Neural progenitor cell (in vitro differentiated cells): ENCODE measurements around the gene OCA2. TPM values are rescaled to one million over a fixed set of nuclear protein-coding genes. Genes with fewer than 3 reads are reported as not detected.

Source experiments
- DNase-seq: peaks from one replicate; pipeline ENCODE4 v3.0.0-alpha.2; 2016; ENCODE audit warnings: low spot score
- H2AFZ ChIP-seq: fragments of 200-600 bp; sonication (generic); replicated peaks from 2 replicates; pipeline ENCODE4 v1.6.1; 2016; ENCODE audit warnings: antibody characterized with exemption
- H3F3A ChIP-seq: fragments of 200-600 bp; sonication (generic); 2 replicates; pipeline ENCODE4 v1.6.1; 2016; ENCODE audit warnings: antibody characterized with exemption, low read depth
- H3K27ac ChIP-seq: fragments of 200-600 bp; sonication (generic); 2 replicates; pipeline ENCODE4 v1.5.1; 2016; ENCODE audit warnings: mild to moderate bottlenecking
- H3K27me3 ChIP-seq: fragments of 200-600 bp; sonication (generic); 2 replicates; pipeline ENCODE4 v1.6.1; 2016; ENCODE audit warnings: mild to moderate bottlenecking, moderate library complexity
- H3K36me3 ChIP-seq: fragments of 200-600 bp; sonication (generic); 2 replicates; pipeline ENCODE4 v1.5.1; 2016
- H3K4me1 ChIP-seq: fragments of 200-600 bp; sonication (generic); 2 replicates; pipeline ENCODE4 v1.6.1; 2016; ENCODE audit warnings: mixed run types
- H3K4me2 ChIP-seq: fragments of 200-600 bp; sonication (generic); 2 replicates; pipeline ENCODE4 v1.6.1; 2016
- H3K4me3 ChIP-seq: fragments of 200-600 bp; sonication (generic); 2 replicates; pipeline ENCODE4 v1.5.1; 2016
- H3K79me2 ChIP-seq: fragments of 200-600 bp; sonication (generic); 2 replicates; pipeline ENCODE4 v1.6.1; 2016; ENCODE audit warnings: low read depth
- H3K9ac ChIP-seq: fragments of 200-600 bp; sonication (generic); 2 replicates; pipeline ENCODE4 v1.6.1; 2016
- H3K9me3 ChIP-seq: fragments of 200-600 bp; sonication (generic); 2 replicates; pipeline ENCODE4 v1.5.1; 2016; ENCODE audit warnings: low read depth
- H4K20me1 ChIP-seq: fragments of 200-600 bp; sonication (generic); 2 replicates; pipeline ENCODE4 v1.6.1; 2016; ENCODE audit warnings: low read depth
- H3K27ac Mint-ChIP-seq: 3 replicates; pipeline ENCODE4 v1.8.0; 2021; ENCODE audit warnings: mixed read lengths
- H3K27me3 Mint-ChIP-seq: 2 replicates; pipeline ENCODE4 v1.8.0; 2022; ENCODE audit warnings: low read depth, mild to moderate bottlenecking, inconsistent platforms, moderate library complexity, mixed read lengths; ENCODE audit not compliant: insufficient read depth
- H3K36me3 Mint-ChIP-seq: 3 replicates; pipeline ENCODE4 v1.8.0; 2021; ENCODE audit warnings: mixed read lengths
- H3K4me1 Mint-ChIP-seq: 3 replicates; pipeline ENCODE4 v1.8.0; 2021; ENCODE audit warnings: mixed read lengths
- H3K4me3 Mint-ChIP-seq: 3 replicates; pipeline ENCODE4 v1.8.0; 2021; ENCODE audit warnings: mild to moderate bottlenecking, moderate library complexity, mixed read lengths
- H3K9me3 Mint-ChIP-seq: 3 replicates; pipeline ENCODE4 v1.8.0; 2020; ENCODE audit warnings: mixed read lengths
- EZH2 ChIP-seq: fragments of 200-600 bp; sonication (generic); IDR thresholded peaks from 2 replicates; pipeline ENCODE4 v1.6.1; 2017; ENCODE audit warnings: antibody characterized with exemption, mild to moderate bottlenecking, moderate library complexity
- EZH2phosphoT487 ChIP-seq: fragments of 200-600 bp; sonication (generic); IDR thresholded peaks from 2 replicates; pipeline ENCODE4 v1.6.1; 2017; ENCODE audit warnings: antibody characterized with exemption
- total RNA-seq: library from RNA; depleted of rRNA; stranded (reverse); fragments of >200 nt; gene quantifications from 2 replicates; pipeline ENCODE4 v1.2.3, GENCODE V29; 2015; ENCODE audit warnings: low replicate concordance
- TF ChIP-seq, protein P1 (sequence below): fragments of 200-600 bp; sonication (generic); IDR thresholded peaks from 2 replicates; pipeline ENCODE4 v1.5.1; 2017; ENCODE audit warnings: antibody characterized with exemption, mild to moderate bottlenecking

Gene OCA2
- total RNA-seq, 1 donor from 2014 or later = 1.0 TPM

DNA sequence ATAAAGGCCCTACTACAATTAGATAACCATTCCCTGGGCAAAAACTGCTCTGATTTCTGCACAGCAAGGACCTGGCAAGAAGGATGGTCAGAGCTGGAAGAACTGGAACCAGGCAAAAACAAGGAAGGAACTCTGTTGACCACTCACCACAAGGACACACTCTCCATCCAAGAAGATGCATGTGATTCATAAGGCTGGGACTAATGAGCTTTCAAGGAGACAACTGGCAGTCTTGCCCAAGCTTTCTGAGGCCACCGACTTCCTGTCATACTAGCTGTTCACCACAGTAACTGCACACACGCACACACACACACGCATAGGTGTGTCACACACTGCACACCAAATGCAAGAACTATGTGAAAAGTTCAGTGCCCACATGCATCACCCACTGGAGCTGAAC lies 256.6 kb downstream of the OCA2 start:
- H3K4me1 Mint-ChIP-seq = peaks cover 3% of the 10 kb centered on the region
- no peaks in the 10 kb centered on the region for H3K9me3 Mint-ChIP-seq
- Histone ChIP-seq H4K20me1 (no peaks in the 10 kb centered on the region), H3K4me1 (no peaks in the 10 kb centered on the region), H3K4me3 (no peak overlapping the region), H3K9me3 (no peaks in the 10 kb centered on the region), H3K4me2 (no peak overlapping the region), H3K79me2 (no peaks in the 10 kb centered on the region), H3K27me3 (no peaks in the 10 kb centered on the region), H2AFZ (no peak overlapping the region), H3K27ac (no peak overlapping the region), H3K36me3 (no peaks in the 10 kb centered on the region), H3F3A (no peaks in the 10 kb centered on the region), H3K9ac (no peak overlapping the region)
- TF ChIP-seq EZH2phosphoT487 (no peak), EZH2 (no peak)
- TF ChIP-seq, protein P1, sequence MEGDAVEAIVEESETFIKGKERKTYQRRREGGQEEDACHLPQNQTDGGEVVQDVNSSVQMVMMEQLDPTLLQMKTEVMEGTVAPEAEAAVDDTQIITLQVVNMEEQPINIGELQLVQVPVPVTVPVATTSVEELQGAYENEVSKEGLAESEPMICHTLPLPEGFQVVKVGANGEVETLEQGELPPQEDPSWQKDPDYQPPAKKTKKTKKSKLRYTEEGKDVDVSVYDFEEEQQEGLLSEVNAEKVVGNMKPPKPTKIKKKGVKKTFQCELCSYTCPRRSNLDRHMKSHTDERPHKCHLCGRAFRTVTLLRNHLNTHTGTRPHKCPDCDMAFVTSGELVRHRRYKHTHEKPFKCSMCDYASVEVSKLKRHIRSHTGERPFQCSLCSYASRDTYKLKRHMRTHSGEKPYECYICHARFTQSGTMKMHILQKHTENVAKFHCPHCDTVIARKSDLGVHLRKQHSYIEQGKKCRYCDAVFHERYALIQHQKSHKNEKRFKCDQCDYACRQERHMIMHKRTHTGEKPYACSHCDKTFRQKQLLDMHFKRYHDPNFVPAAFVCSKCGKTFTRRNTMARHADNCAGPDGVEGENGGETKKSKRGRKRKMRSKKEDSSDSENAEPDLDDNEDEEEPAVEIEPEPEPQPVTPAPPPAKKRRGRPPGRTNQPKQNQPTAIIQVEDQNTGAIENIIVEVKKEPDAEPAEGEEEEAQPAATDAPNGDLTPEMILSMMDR = no peak
- H3K4me3 Mint-ChIP-seq = no peak overlapping the region
- H3K27me3 Mint-ChIP-seq = peaks cover 3% of the 10 kb centered on the region
- no peak for DNase-seq
- H3K27ac Mint-ChIP-seq = peak overlapping the region; percentile 30
- no peaks in the 10 kb centered on the region for H3K36me3 Mint-ChIP-seq

DNA sequence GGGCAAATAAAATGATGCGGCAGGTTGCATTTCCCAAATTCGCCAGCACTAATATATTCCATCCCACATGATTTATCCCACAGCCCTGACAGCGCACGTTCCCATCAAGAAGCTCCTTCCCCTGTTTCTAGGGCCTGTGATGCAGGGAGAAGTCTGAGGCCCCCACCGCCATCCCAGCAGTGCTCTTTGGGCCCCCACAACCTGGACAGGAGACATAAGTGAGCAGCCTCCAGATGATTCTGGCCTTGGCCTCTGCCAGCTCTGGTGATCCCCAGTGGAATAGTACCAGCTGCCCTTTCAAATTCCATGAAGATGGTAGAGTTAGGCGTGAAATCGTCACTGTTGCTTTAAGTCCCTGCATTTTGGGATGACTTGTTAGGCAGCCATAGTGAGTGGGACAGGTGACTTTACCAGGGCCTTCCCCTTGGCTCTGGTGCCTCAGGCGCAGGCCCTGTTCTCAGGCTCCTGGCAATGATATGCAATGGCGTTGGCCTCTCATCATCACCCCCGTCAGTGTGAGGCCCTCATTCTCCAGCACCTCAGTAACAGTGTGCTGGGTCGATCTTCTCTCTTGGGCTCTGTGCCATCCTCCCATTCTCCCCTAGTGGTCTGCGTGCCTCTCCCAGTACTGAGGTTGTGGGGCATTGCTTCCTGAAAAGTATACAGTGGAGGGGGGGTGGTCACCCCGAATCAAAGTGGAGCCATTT lies 263.7 kb downstream of the OCA2 start:
- H3K9me3 Mint-ChIP-seq = no peaks in the 10 kb centered on the region
- H3K27ac Mint-ChIP-seq = no peak overlapping the region
- H3K79me2 ChIP-seq = no peaks in the 10 kb centered on the region

DNA sequence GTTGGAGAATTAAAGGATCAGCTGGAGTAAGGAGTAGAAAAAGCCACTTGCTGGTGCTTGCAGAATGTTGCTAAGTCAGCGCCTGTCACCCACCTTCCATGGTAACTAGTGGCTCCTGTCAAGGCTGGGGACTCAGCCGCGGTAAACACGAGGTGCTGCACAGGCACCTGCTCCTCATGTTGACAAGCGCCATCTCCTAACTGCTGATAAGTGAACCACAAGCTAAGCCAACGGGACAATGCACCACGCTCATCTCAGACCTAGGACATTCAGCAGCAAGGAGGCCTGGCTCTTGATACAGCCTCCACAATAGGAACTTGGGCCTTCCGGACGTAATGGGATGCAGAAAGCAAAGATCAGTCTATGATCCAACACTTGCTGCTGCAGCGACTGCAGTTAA lies 264.4 kb downstream of the OCA2 start:
- TF ChIP-seq EZH2phosphoT487 (no peak), EZH2 (no peak)
- TF ChIP-seq, protein P1 = no peak

More for the DNA sequence above, 263.7 kb downstream of the OCA2 start:
- H3K27me3 ChIP-seq = no peaks in the 10 kb centered on the region
- no peaks in the 10 kb centered on the region for H3K36me3 Mint-ChIP-seq
- no peak overlapping the region for H2AFZ ChIP-seq
- no peaks in the 10 kb centered on the region for H3K36me3 ChIP-seq
- DNase-seq = no peak
- no peak overlapping the region for H3K9ac ChIP-seq
- H4K20me1 ChIP-seq = no peaks in the 10 kb centered on the region
- H3K4me1 ChIP-seq = no peaks in the 10 kb centered on the region
- no peak overlapping the region for H3K27ac ChIP-seq
- H3F3A ChIP-seq = no peaks in the 10 kb centered on the region
- H3K4me3 Mint-ChIP-seq = no peak overlapping the region
- H3K27me3 Mint-ChIP-seq = peaks cover 3% of the 10 kb centered on the region
- H3K4me3 ChIP-seq = no peak overlapping the region
- no peaks in the 10 kb centered on the region for H3K9me3 ChIP-seq
- TF ChIP-seq EZH2 (no peak), EZH2phosphoT487 (no peak)
- TF ChIP-seq, protein P1 = no peak
- no peaks in the 10 kb centered on the region for H3K4me1 Mint-ChIP-seq
- no peak overlapping the region for H3K4me2 ChIP-seq

More for the DNA sequence above, 264.4 kb downstream of the OCA2 start:
- no peak overlapping the region for H3K4me3 ChIP-seq
- Mint-ChIP-seq H3K27me3 (peaks cover 2% of the 10 kb centered on the region), H3K27ac (no peak overlapping the region), H3K4me3 (no peak overlapping the region), H3K4me1 (no peaks in the 10 kb centered on the region), H3K9me3 (no peaks in the 10 kb centered on the region), H3K36me3 (no peaks in the 10 kb centered on the region)
- no peaks in the 10 kb centered on the region for H3K9me3 ChIP-seq
- no peaks in the 10 kb centered on the region for H3K27me3 ChIP-seq
- no peak overlapping the region for H2AFZ ChIP-seq
- no peaks in the 10 kb centered on the region for H3K79me2 ChIP-seq
- no peak for DNase-seq
- H3F3A ChIP-seq = no peaks in the 10 kb centered on the region
- no peaks in the 10 kb centered on the region for H4K20me1 ChIP-seq
- no peak overlapping the region for H3K9ac ChIP-seq
- H3K36me3 ChIP-seq = no peaks in the 10 kb centered on the region
- no peak overlapping the region for H3K27ac ChIP-seq
- H3K4me1 ChIP-seq = no peaks in the 10 kb centered on the region
- H3K4me2 ChIP-seq = no peak overlapping the region
